Activated CD4-positive, alpha-beta memory T cell treated with anti-CD3 and anti-CD28 coated beads for 36 hours (primary cell): ENCODE measurements around the gene TAF1B. TPM values are rescaled to one million over a fixed set of nuclear protein-coding genes. Genes with fewer than 3 reads are reported as not detected.
A peak's percentile ranks its signal among the peaks of the same experiment; 100 is the strongest.

Experiments
- CTCF ChIA-PET: fragments of 350-600 bp; sonication (Branson Sonifier 250); formaldehyde crosslinking; loops from one replicate; lab custom pipeline; 2021; ENCODE audit warnings: antibody characterized with exemption, inconsistent platforms; lab: Charles Lee
- POLR2A ChIA-PET: fragments of 350-600 bp; sonication (Branson Sonifier 250); formaldehyde crosslinking; loops from one replicate; lab custom pipeline; 2021; ENCODE audit warnings: antibody characterized with exemption; lab: Charles Lee
- DNase-seq: peaks from one replicate; pipeline ENCODE4 v3.0.0-alpha.2; 2020
- H3K27ac Mint-ChIP-seq: one replicate; pipeline ENCODE4 v1.8.0; 2021; ENCODE audit warnings: mixed read lengths
- H3K27me3 Mint-ChIP-seq: one replicate; pipeline ENCODE4 v1.8.0; 2021; ENCODE audit warnings: mixed read lengths
- H3K36me3 Mint-ChIP-seq: one replicate; pipeline ENCODE4 v1.8.0; 2021; ENCODE audit warnings: mixed read lengths
- H3K4me1 Mint-ChIP-seq: one replicate; pipeline ENCODE4 v1.8.0; 2021; ENCODE audit warnings: low read depth, mixed read lengths
- H3K4me3 Mint-ChIP-seq: one replicate; pipeline ENCODE4 v1.8.0; 2021; ENCODE audit warnings: mild to moderate bottlenecking, mixed read lengths
- H3K9me3 Mint-ChIP-seq: one replicate; pipeline ENCODE4 v1.8.0; 2021; ENCODE audit warnings: mixed read lengths
- intact Hi-C: fragments of 100-400 bp; cut with micrococcal nuclease; formaldehyde crosslinking; loops from one replicate; pipeline ENCODE4 v1.15.1; 2023
- total RNA-seq, 2 experiments: library from RNA; stranded (reverse); gene quantifications; one replicate each; pipeline ENCODE4 v1.2.3, GENCODE V29; 2021

The TAF1B gene
- total RNA-seq, 2 experiments from 2014 or later, result 32.6 TPM

- POLR2A ChIA-PET, result interaction anchor here (1.4 to 1.5 kb wide), 2 partner anchors 9 to 64 kb away, joined by 5 to 7 read pairs; no protein-coding TSS in a partner anchor
- Mint-ChIP-seq H3K27ac (peak overlapping the region; percentile 15), H3K9me3 (no peaks in the 10 kb centered on the region), H3K27me3 (peaks cover 5% of the 10 kb centered on the region), H3K4me3 (no peak overlapping the region), H3K4me1 (peaks cover 16% of the 10 kb centered on the region), H3K36me3 (no peaks in the 10 kb centered on the region)
- CTCF ChIA-PET, result interaction anchor here (0.7 to 6.9 kb wide), 43 partner anchors 7 to 452 kb away, joined by 3 to 149 read pairs (median 5); partner anchors contain the start of gene KLF11
- intact Hi-C loops, result loop anchor here (1.0 to 5.0 kb wide), 2 partner anchors 65 to 141 kb away; partner anchors contain the start of gene TAF1B
- no peak for DNase-seq
These were observed 140.3 kb downstream of the TAF1B start for GRCh38 chr2:9983401-9984216.

Other genes with a start within 250 kb of the TAF1B start
- 100 to 1,000 TPM; 495 to 541 TPM for gene YWHAQ, start 212.5 kb upstream of the TAF1B start, total RNA-seq
- gene GRHL1, start 108.2 kb downstream of the TAF1B start, total RNA-seq, result 1 to 10 TPM in 1 of 2 experiments, under 1 TPM in 1; 1.00 to 1.1 TPM
- 1 to 10 TPM; 5.6 to 6.1 TPM for gene KLF11, start 200.1 kb downstream of the TAF1B start, total RNA-seq
- under 1 TPM in 1 of 2 experiments, not detected in 1; 0.07 TPM for gene CYS1, start 236.9 kb downstream of the TAF1B start, total RNA-seq